Measurements from ENCODE around the gene CDC5L.

Gene CDC5L

DNA sequence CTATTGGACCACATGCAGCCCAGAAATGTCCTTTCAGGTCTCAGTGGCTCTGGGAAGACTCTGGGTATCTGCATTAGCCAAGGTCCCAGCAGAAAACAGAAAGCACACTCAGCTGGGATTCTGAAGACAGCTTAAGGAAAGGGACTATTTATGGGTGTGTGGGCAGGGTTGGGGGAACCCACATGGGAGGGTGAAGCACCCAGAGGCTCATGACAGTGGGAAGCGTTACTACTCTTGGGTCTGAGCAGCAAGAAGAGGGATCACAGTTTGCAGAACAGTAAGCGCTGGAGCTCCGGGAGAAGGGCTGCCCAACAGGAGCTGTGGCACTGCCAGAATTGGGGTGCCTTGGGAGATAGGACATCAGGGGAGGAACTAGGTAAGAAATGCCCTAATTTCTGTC lies 12.4 kb upstream of the CDC5L start:
- no peak for FAIRE-seq

- no peak for FAIRE-seq
Observed at GRCh38 chr6:44377484-44377883, 10.0 kb upstream of the CDC5L start.

DNA sequence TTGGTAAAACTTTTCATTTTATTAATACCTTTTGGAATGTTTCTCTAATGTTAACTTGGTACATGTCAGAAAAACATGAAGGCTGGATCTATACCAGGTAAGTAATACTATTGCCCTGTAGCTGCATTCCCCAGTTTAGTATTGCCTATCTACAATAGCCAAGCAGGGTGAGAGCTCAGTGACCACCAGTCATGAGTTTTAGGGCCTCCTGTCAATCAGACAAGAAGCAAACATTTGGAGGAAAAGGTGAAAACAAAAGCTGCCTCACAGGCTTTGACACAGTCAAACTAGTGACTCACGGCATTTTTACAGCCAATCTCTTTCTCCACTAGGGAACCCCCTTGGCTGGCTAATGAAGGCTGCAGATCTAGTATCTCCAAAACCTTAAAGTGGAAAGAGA lies 9.5 kb upstream of the CDC5L start:
- FAIRE-seq, result no peak

GRCh38 chr6:44381739-44382138 lies 5.8 kb upstream of the CDC5L start:
- no peak for FAIRE-seq

DNA sequence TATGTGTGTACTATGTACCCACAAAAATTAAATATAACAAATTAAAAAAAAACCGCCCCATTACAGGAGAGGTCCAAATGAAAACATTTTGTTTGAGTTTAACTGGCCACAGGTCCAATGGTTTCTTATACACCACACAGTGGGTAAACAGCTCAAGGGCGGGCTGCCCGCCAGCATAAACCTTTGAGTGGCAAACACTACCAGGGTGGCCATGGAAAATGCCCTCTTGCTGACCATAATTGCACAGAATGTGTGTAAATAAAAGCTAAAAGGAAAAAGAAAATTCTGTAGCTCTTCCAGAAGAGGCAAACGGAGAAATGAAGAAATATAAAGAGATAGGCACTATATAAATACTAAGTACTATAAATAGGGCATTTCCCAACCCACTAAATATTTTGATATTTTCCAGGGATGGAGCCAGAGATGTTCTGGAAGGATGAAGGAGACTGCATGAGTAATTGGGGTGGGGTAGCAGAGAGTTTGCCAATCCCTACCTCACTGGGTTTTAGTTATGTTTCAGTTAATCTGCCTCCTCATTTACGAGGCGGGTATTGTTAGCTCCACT lies 1.1 kb upstream of the CDC5L start:
- FAIRE-seq, result no peak

DNA sequence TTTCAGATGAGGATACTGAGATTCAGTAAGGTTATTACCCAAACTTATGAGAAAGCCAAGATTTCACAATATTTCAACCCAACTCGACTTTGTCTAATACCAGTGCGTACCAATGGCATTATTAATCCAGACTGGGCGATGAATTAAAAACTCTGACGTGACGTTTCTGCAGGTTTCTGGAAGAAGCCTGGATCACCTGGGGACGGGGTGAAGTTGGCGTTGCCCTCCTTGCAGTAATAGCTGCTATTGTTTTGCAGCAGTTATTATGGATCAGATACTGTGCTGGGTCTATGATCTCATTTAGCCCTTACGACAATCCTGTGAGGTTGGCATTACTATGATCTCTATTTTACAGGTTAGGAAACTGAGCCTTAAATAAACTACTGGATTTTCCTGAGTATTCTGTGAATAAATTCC lies 569 bp upstream of the CDC5L start:
- peak; percentile 71 for FAIRE-seq

DNA sequence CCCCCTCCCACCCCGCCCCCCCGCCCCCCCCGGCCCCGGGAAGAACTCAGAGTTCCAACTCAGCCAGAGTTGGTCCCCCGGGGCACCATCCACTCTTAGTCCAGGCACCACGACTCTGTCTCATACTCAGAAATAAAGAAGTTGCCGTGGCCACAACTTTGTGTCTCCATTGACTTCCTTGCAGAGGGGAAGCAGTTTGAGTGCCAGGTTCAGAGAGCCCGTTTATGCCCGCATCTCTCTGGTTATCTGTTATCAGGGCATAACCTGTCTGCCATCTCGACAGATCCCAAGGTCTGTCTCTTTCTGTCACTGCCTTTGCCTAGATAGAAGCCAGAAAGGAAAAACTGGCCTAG lies 605 bp downstream of the CDC5L start:
- no peak for FAIRE-seq

DNA sequence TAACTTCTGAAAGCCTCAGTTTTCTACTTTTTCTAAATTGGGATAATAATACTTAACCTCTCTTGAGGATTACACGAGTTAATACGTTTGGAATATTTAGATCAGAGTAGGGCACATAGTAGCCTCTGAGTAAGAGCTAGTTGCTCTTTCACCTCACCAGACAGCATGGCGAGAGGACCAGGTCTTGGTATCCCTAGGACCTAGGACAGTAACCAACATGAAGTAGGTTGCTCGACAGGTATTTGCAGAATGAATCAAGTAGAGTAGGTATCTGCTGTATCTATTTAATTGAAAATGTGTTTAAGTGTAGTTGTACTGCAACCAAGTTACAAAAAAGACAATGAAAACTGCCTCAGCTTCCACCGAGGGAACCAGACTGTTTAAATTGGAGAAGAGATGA lies 1.4 kb downstream of the CDC5L start:
- FAIRE-seq, result no peak

- no peak for FAIRE-seq
Observed at GRCh38 chr6:44390158-44390683, 2.7 kb downstream of the CDC5L start.

DNA sequence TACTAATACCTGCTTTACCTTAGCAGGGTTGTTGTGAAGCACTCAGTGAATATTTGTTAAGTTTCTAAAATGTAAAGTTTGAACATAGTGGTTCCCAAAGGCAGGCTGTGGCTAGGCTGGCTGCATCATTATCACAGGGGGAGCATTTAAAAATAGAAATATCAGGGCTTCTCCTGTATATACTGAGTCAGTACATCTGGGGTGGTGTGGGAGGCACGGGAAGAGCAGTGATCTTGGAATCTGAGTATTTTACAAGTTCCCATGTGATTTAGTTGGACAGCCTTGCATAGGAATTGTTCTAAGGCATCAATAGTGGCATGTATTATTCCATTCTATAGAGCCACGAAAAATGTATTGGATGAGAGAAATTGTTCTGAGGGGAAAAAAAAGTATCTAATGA lies 8.0 kb downstream of the CDC5L start:
- FAIRE-seq, result no peak

DNA sequence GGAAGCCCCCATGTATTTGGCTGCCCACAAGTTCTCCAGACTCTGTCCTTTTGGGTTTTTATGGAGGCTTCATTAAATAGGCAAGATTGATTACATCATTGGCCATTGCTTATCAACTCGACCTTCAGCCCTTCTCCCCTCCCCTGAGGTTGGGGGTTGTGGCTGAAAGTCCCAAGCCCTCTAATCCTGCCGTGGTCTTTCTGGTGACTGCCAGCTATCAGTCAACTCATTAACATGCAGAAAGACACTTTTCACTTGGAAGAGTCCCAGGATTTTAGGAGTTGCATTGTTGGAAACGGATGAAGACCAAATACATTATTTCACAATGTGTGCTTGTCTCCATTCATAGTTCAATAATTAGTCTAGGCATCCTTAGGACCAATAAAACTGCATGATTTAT lies 9.5 kb downstream of the CDC5L start:
- FAIRE-seq, result no peak

- no peak for FAIRE-seq
Observed at GRCh38 chr6:44397424-44398164, 10.1 kb downstream of the CDC5L start.

GRCh38 chr6:44399991-44400390 lies 12.5 kb downstream of the CDC5L start:
- FAIRE-seq, result no peak

DNA sequence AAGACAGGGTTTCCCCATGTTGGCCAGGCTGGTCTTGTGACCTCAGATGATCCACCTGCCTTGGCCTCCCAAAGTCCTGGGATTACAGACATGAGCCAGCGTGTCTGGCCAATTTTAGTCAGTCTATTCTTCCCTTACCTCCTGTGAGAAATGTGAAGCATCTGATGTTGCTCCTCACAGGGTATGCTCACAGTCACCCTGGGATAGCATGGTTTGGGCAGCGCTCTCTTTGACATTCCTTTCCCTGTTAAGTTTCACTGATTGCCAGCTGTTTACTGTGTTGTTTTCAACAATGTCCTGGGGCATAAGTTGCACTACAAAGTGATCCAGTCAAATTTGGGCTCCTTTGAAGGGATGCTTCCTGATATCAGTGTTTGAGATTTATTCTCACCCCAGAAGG lies 13.1 kb downstream of the CDC5L start:
- no peak for FAIRE-seq

DNA sequence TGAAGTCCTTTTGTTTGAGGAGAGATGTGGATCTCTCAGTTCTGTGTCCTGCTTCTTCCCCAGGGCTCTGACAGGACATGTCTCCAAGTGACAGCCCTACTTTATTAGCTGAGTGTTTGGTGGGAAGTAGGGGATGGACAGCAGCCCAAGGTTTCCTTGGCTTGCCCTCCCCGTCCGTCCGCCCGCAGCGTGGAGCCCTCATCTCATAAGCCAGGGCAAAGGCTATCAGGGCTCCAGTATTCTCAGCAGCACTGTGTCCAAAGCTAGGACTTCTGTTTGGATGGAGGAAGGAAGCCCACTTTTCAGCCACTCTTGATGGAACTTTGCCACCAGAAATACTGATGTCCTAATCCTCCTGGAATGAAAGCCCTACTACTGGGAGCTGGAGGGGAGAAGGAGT lies 13.6 kb downstream of the CDC5L start:
- FAIRE-seq, result no peak

DNA sequence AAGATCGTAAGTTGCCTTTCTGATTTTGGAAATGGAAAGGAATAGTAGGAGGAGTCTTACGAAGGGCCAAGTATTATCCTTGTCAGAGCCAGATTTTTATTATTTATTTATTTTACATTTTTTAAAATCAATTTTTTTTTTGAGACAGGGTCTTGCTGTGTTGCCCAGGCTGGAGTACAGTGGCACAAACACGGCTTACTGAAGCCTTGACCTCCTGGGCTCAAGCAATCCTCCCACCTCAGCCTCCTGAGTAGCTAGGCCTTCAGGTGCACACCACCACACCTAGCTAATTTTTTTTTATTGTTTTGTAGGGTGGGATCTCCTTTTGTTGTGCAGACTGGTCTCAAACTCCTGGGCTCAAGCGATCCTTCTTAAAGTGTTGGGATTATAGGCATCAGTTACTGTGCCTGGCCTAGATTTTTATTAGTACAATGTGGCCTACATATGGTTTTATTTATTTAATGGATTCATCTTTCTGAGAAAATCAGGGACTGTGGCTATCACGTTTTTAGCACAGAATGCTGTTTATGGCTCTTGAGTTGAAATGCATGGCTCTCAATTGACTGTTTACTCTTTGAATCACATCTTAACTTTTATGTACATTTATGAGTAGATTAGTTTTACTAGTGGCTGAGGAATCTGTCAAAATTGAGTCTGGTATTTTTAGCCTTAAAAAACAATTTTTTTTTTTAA lies 16.7 kb downstream of the CDC5L start:
- no peak for FAIRE-seq

DNA sequence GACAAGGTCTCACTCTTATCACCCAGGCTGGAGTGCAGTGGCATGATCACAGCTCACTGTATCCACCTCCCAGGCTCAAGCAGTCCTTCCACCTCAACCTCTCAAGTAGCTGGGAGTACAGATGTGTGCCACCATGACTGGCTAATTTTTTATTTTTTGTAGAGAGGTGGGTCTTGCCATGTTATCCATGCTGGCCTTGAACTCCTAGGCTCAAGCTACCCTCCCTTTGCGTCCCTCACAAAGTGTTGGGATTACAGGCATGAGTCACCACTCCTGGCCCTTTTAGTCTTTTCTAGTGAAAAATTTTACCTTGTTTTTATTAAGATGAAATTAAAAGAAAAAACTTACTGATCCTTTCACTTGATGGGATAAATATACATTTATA lies 17.2 kb downstream of the CDC5L start:
- no peak for FAIRE-seq

DNA sequence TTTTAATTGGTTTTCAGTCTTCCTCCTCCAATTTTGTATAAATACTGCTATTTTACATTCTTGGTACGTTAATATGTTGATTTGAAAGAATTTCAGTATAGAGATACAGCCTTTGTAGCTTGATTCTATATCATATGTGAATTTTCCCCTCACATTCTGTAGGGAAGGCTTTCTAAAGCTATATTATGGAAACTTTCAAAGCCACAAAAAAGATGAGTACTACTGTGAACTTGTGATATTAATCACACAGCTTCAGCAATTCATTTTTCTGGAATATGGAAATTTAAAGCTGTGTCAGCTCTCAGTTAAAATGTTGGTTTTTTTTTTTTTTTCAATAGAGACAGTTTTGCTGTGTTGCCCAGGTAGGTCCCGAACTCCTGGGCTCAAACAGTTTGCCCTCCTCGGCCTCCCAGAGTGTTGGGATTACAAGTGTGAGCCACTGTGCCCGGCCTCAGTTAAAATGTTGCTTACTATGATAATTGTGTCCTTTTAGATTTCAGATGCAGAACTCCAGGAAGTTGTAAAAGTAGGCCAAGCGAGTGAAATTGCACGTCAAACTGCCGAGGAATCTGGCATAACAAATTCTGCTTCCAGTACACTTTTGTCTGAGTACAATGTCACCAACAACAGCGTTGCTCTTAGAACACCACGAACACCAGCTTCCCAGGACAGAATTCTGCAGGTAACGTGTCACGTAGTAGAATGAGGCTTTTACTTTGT lies 20.6 kb downstream of the CDC5L start:
- no peak for FAIRE-seq

- no peak for FAIRE-seq
Observed at GRCh38 chr6:44409207-44409794, 21.8 kb downstream of the CDC5L start.

DNA sequence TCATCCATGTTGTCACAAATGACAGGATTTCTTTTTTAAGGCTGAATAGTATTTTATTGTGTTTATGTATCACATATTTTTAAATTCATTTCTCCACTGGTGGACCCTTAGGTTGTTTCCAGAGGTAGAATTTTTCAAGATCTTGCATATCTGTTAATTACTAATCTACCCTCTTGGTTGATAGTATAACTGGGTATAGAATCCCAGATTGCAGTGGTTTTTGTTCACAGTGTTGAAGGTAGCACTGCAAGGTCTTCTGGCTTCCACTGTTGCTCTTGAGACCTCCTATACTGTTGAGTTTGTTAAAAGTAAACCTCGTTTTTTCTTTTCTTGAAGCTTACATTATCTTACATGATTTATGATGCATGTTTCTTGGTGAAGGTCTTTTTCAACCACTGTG lies 22.9 kb downstream of the CDC5L start:
- no peak for FAIRE-seq

- FAIRE-seq, result no peak
Observed at GRCh38 chr6:44411141-44411540, 23.6 kb downstream of the CDC5L start.

DNA sequence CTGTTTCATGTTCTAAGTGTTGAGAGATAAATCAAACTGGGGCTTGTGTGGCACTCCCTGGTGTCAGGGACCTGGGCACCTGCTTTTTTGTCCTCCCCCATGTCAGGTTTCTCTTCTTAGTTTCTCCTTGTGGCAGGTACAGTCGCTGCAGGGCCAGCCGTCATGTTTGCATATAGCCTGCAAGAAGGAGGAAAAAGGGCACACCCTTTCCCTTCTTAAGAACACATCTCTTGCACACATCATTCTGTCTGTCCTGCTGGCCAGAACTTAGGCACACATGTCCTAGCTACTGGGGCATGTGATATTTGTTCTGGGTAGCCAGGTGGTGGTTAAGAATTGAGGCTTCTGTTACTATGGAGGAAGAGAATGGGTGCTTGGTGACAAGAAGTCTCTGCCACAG lies 27.9 kb downstream of the CDC5L start:
- FAIRE-seq, result no peak

DNA sequence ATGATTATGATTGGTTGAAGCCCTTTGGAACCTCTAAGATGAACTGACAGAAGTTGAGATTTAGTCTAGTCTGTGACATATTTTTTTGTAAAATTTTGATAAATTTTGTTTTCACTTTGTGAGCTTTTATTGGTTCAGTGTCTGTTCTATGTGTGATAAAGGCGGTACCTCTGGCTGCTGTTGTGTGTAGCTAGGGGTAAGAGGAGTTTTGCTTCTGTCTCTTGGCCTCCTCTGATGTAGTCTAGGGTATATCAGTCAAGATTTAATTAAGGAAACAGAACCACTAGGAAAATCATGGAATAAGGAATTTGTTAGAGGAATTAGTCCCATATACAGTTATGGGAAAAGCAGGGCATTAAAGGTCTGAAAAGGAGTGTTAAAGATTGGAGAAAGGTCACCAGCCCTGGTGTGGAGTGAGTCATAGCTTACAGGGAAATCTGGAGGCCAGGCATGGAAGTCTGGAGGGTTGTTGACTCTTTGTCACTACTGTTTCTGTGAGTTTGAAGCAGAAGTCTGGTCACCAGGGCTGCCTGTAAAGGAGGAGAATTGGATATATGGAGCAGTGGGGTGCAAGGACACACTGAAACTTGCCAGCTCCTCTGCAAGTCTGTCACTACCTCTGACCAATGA lies 28.5 kb downstream of the CDC5L start:
- peak; percentile 71 for FAIRE-seq

Measured in islet of Langerhans (tissue), 1 donor.